HEK293T (cell line): ENCODE measurements around the gene LILRA2.

Experiments
- CTCF ChIA-PET: fragments of 350-600 bp; formaldehyde crosslinking; extraction: SDS; loops from one replicate; lab custom pipeline; 2021; ENCODE audit warnings: antibody characterized with exemption, inconsistent platforms; lab: Yijun Ruan, JAX
- POLR2A ChIA-PET: fragments of 350-600 bp; formaldehyde crosslinking; extraction: SDS; loops from one replicate; lab custom pipeline; 2020; ENCODE audit warnings: antibody characterized with exemption, inconsistent platforms; lab: Yijun Ruan, JAX
- DNase-seq: peaks from one replicate; pipeline ENCODE4 v3.0.0; 2012; ENCODE audit warnings: mixed read lengths; ENCODE audit errors: extremely low spot score
- ARNT ChIP-seq: fragments of 450-650 bp; IDR thresholded peaks from 2 replicates; pipeline ENCODE4 v1.6.1; 2017; ENCODE audit warnings: mild to moderate bottlenecking
- BHLHE40 ChIP-seq: fragments of 450-650 bp; IDR thresholded peaks from 2 replicates; pipeline ENCODE4 v1.6.1; 2016; ENCODE audit warnings: mild to moderate bottlenecking, moderate library complexity, borderline replicate concordance
- CTBP1 ChIP-seq: fragments of 450-650 bp; IDR thresholded peaks from 2 replicates; pipeline ENCODE4 v1.6.1; 2016; ENCODE audit warnings: borderline replicate concordance
- ELF4 ChIP-seq: fragments of 450-650 bp; IDR thresholded peaks from 2 replicates; pipeline ENCODE4 v1.6.1; 2017; ENCODE audit warnings: antibody characterized with exemption
- FOXA1 ChIP-seq: fragments of 450-650 bp; IDR thresholded peaks from 2 replicates; pipeline ENCODE4 v1.6.1; 2016; ENCODE audit warnings: mild to moderate bottlenecking
- FOXK2 ChIP-seq: fragments of 450-650 bp; IDR thresholded peaks from 2 replicates; pipeline ENCODE4 v1.6.1; 2016; ENCODE audit warnings: mild to moderate bottlenecking
- FOXM1 ChIP-seq: fragments of 450-650 bp; IDR thresholded peaks from 2 replicates; pipeline ENCODE4 v1.6.1; 2017; ENCODE audit warnings: mild to moderate bottlenecking, borderline replicate concordance
- HDGF ChIP-seq: fragments of 450-650 bp; IDR thresholded peaks from 2 replicates; pipeline ENCODE4 v1.6.1; 2017; ENCODE audit warnings: antibody characterized with exemption, borderline replicate concordance
- L3MBTL2 ChIP-seq: fragments of 450-650 bp; conservative IDR thresholded peaks from 2 replicates; pipeline ENCODE4 v1.6.1; 2016; ENCODE audit warnings: mild to moderate bottlenecking
- LEF1 ChIP-seq: fragments of 450-650 bp; IDR thresholded peaks from 2 replicates; pipeline ENCODE4 v1.6.1; 2017; ENCODE audit warnings: mild to moderate bottlenecking, borderline replicate concordance
- NFRKB ChIP-seq: fragments of 450-650 bp; IDR thresholded peaks from 2 replicates; pipeline ENCODE4 v1.6.1; 2016; ENCODE audit warnings: mild to moderate bottlenecking, moderate library complexity
- PKNOX1 ChIP-seq: fragments of 450-650 bp; IDR thresholded peaks from 2 replicates; pipeline ENCODE4 v1.6.1; 2016
- SP1 ChIP-seq: fragments of 450-650 bp; IDR thresholded peaks from 2 replicates; pipeline ENCODE4 v1.6.1; 2017
- SUZ12 ChIP-seq: fragments of 450-650 bp; IDR thresholded peaks from 2 replicates; pipeline ENCODE4 v1.6.1; 2016; ENCODE audit warnings: mild to moderate bottlenecking
- TARDBP ChIP-seq: fragments of 450-650 bp; IDR thresholded peaks from 2 replicates; pipeline ENCODE4 v1.6.1; 2016
- ZNF384 ChIP-seq: fragments of 450-650 bp; IDR thresholded peaks from 2 replicates; pipeline ENCODE4 v1.6.1; 2016

Gene LILRA2

GRCh38 chr19:54535601-54536000, 38.0 kb upstream of the LILRA2 start:
- no peak for DNase-seq
- ChIA-PET CTCF (no interaction called here), POLR2A (no interaction called here)
- no peak for TF ChIP-seq FOXA1
- TF ChIP-seq SUZ12: no peak
- TF ChIP-seq HDGF: no peak
- TF ChIP-seq TARDBP: no peak
- no peak for TF ChIP-seq NFRKB
- TF ChIP-seq ZNF384: no peak
- TF ChIP-seq FOXM1: no peak
- no peak for TF ChIP-seq FOXK2
- TF ChIP-seq PKNOX1: no peak

- TF ChIP-seq PKNOX1 (no peak), FOXK2 (no peak), FOXA1 (no peak), HDGF (no peak), FOXM1 (no peak), TARDBP (no peak), NFRKB (no peak), BHLHE40 (no peak), ZNF384 (no peak)
- no peak for DNase-seq
- ChIA-PET POLR2A (no interaction called here), CTCF (no interaction called here)
Measured at GRCh38 chr19:54536956-54537355, 36.6 kb upstream of the LILRA2 start.

- ChIA-PET CTCF (no interaction called here), POLR2A (no interaction called here)
- DNase-seq: no peak
- TF ChIP-seq PKNOX1 (no peak), SP1 (no peak), CTBP1 (no peak), ELF4 (no peak), FOXM1 (no peak), BHLHE40 (no peak), L3MBTL2 (no peak), ZNF384 (no peak), ARNT (no peak), TARDBP (no peak), FOXA1 (no peak), HDGF (no peak), NFRKB (no peak), FOXK2 (no peak), SUZ12 (no peak), LEF1 (no peak)
Measured at GRCh38 chr19:54541712-54542111, 31.9 kb upstream of the LILRA2 start.

GRCh38 chr19:54548806-54549205, 24.8 kb upstream of the LILRA2 start:
- POLR2A ChIA-PET: no interaction called here

GRCh38 chr19:54549224-54549623, 24.4 kb upstream of the LILRA2 start:
- POLR2A ChIA-PET: no interaction called here
- CTCF ChIA-PET: no interaction called here
- DNase-seq: no peak
- TF ChIP-seq ARNT (no peak), NFRKB (no peak), PKNOX1 (no peak), BHLHE40 (no peak), SUZ12 (no peak), ZNF384 (no peak), FOXK2 (no peak), L3MBTL2 (no peak), HDGF (no peak), ELF4 (no peak), SP1 (no peak), TARDBP (no peak), CTBP1 (no peak), FOXA1 (no peak), FOXM1 (no peak), LEF1 (no peak)

More at GRCh38 chr19:54548806-54549205, 24.8 kb upstream of the LILRA2 start:
- no peak for TF ChIP-seq ELF4
- no peak for TF ChIP-seq L3MBTL2
- no peak for TF ChIP-seq FOXA1
- TF ChIP-seq ARNT: no peak
- no peak for TF ChIP-seq LEF1
- no peak for TF ChIP-seq ZNF384
- no peak for TF ChIP-seq SUZ12
- TF ChIP-seq PKNOX1: no peak
- TF ChIP-seq TARDBP: no peak
- TF ChIP-seq CTBP1: no peak
- no peak for TF ChIP-seq BHLHE40
- TF ChIP-seq SP1: no peak
- TF ChIP-seq NFRKB: no peak
- no peak for DNase-seq
- CTCF ChIA-PET: no interaction called here
